HepG2 (cell line): Measurements from ENCODE around the gene ZNF330. TPM values are rescaled to one million over a fixed set of nuclear protein-coding genes. Genes with fewer than 3 reads are reported as not detected.

ENCODE experiments used
- ATAC-seq: fragments of 200-7000 bp; cut with Tn5 transposase; 3 replicates; pipeline ENCODE4 v1.9.1; 2020; ENCODE audit warnings: mild to moderate bottlenecking, moderate library complexity
- BruUV-seq: library from RNA; stranded (reverse); fragments of 400-500 nt; replicated peaks from 2 replicates; lab custom pipeline; 2021; lab: Mats Ljungman, UMichigan
- CTCF ChIA-PET: fragments of 300-600 bp; formaldehyde crosslinking; extraction: SDS; loops from one replicate; lab custom pipeline; 2021; ENCODE audit warnings: low total read pairs, inconsistent platforms, low intra/inter-chr PET ratio; lab: Yijun Ruan, JAX
- POLR2A ChIA-PET: fragments of 350-600 bp; sonication (Branson Sonifier 250); formaldehyde crosslinking; loops from one replicate; lab custom pipeline; 2020; ENCODE audit warnings: antibody characterized with exemption, inconsistent platforms; lab: Yijun Ruan, JAX
- DNase-seq: peaks from one replicate; pipeline ENCODE4 v3.0.0-alpha.2; 2015; ENCODE audit warnings: low spot score
- FAIRE-seq: peaks from 3 replicates; lab custom pipeline; 2011; peaks lifted over from hg19 to GRCh38; lab: Jason Lieb, UNC
- H2AFZ ChIP-seq: one replicate; pipeline ENCODE4 v1.6.1; 2011; ENCODE audit warnings: low read length, inconsistent platforms
- H3K27ac ChIP-seq: fragments of 300-600 bp; 3 replicates; pipeline ENCODE4 v1.8.0; 2011; ENCODE audit warnings: mixed run types, mild to moderate bottlenecking, mixed read lengths, low read length, inconsistent platforms; ENCODE audit not compliant: insufficient read depth; ENCODE audit errors: extremely low read length
- H3K27me3 ChIP-seq, 2 experiments: fragments of 200-600 bp in 1 of 2; 2 replicates in 1 of 2; 3 replicates in 1 of 2; pipeline versions ENCODE4 v1.6.0 to v1.8.0; 2011; ENCODE audit warnings: low read length in 2 of 2, mild to moderate bottlenecking in 2 of 2, moderate library complexity in 2 of 2, inconsistent platforms in 1 of 2; ENCODE audit not compliant: insufficient read depth in 2 of 2, control insufficient read depth in 1 of 2
- H3K36me3 ChIP-seq, 2 experiments: fragments of 200-600 bp in 1 of 2; replicated peaks in 1 of 2; 2 replicates in 1 of 2; 3 replicates in 1 of 2; pipeline versions ENCODE4 v1.5.1 to v1.8.0; 2011; ENCODE audit warnings: low read length in 2 of 2, inconsistent platforms in 1 of 2; ENCODE audit not compliant: insufficient read depth in 2 of 2, control insufficient read depth in 1 of 2
- H3K4me1 ChIP-seq: 2 replicates; pipeline ENCODE4 v1.5.1; 2012; ENCODE audit warnings: low read length, inconsistent platforms; ENCODE audit not compliant: insufficient read depth
- H3K4me2 ChIP-seq: 2 replicates; pipeline ENCODE4 v1.6.0; 2011; ENCODE audit warnings: low read depth, low read length, inconsistent platforms
- H3K4me3 ChIP-seq, 3 experiments: fragments of 200-600 bp in 1 of 3; sonication (generic), shearing (Covaris generic) in 1 of 3; replicated peaks in 1 of 3; 2 replicates each; pipeline ENCODE4 v1.5.1; 2011 to 2016; ENCODE audit warnings: low read length in 3 of 3, inconsistent platforms in 2 of 3, low read depth in 2 of 3, mild to moderate bottlenecking in 2 of 3, control low read depth in 1 of 3, mixed read lengths in 1 of 3; ENCODE audit not compliant: insufficient read depth in 1 of 3
- H3K79me2 ChIP-seq: one replicate; pipeline ENCODE4 v1.6.1; 2011; ENCODE audit warnings: low read length, inconsistent platforms; ENCODE audit not compliant: insufficient read depth
- H3K9ac ChIP-seq: 2 replicates; pipeline ENCODE4 v1.6.0; 2011; ENCODE audit warnings: mild to moderate bottlenecking, low read depth, low read length, inconsistent platforms; ENCODE audit not compliant: insufficient read depth
- H3K9me3 ChIP-seq: 2 replicates; pipeline ENCODE4 v1.5.1; 2012; ENCODE audit warnings: mild to moderate bottlenecking, low read length
- H4K20me1 ChIP-seq: 2 replicates; pipeline ENCODE4 v1.6.0; 2011; ENCODE audit warnings: inconsistent platforms, mild to moderate bottlenecking, low read length, moderate library complexity; ENCODE audit not compliant: insufficient read depth
- CSRNP2 ChIP-seq: sonication (generic); formaldehyde crosslinking; conservative IDR thresholded peaks from 2 replicates; pipeline ENCODE4 v1.8.0; 2022; ENCODE audit warnings: low read depth, missing genetic modification reagents
- DBP ChIP-seq: sonication (generic); formaldehyde crosslinking; IDR thresholded peaks from 2 replicates; pipeline ENCODE4 v1.4.0; 2020; ENCODE audit warnings: missing genetic modification reagents; ENCODE audit errors: not compliant biosample characterization
- HIVEP1 ChIP-seq: sonication (generic); formaldehyde crosslinking; IDR thresholded peaks from 2 replicates; pipeline ENCODE4 v1.4.0; 2020; ENCODE audit warnings: mild to moderate bottlenecking, missing genetic modification reagents
- HNF1B ChIP-seq: sonication (generic); formaldehyde crosslinking; IDR thresholded peaks from 2 replicates; pipeline ENCODE4 v1.5.1; 2020; ENCODE audit warnings: mild to moderate bottlenecking, moderate library complexity, missing genetic modification reagents
- MLLT10 ChIP-seq: sonication (generic); formaldehyde crosslinking; IDR thresholded peaks from 2 replicates; pipeline ENCODE4 v1.4.0; 2020; ENCODE audit warnings: missing genetic modification reagents
- NCOR1 ChIP-seq: fragments of 200-600 bp; sonication (generic); IDR thresholded peaks from 2 replicates; pipeline ENCODE4 v1.7.0; 2017; ENCODE audit warnings: antibody characterized with exemption, low read length, borderline replicate concordance
- NR1H2 ChIP-seq: sonication (generic); formaldehyde crosslinking; IDR thresholded peaks from 2 replicates; pipeline ENCODE4 v1.8.1; 2022; ENCODE audit warnings: low read depth, missing genetic modification reagents, borderline replicate concordance
- ZBTB39 ChIP-seq: sonication (generic); formaldehyde crosslinking; IDR thresholded peaks from 2 replicates; pipeline ENCODE4 v1.5.0; 2020; ENCODE audit warnings: missing genetic modification reagents
- ZNF143 ChIP-seq: sonication (generic); formaldehyde crosslinking; IDR thresholded peaks from 2 replicates; pipeline ENCODE4 v1.4.0; 2020; ENCODE audit warnings: missing genetic modification reagents
- ZNF20 ChIP-seq: sonication (generic); formaldehyde crosslinking; IDR thresholded peaks from 2 replicates; pipeline ENCODE4 v1.4.0; 2020; ENCODE audit warnings: mild to moderate bottlenecking, moderate library complexity, missing genetic modification reagents
- WGBS: methylation state at CpG from one replicate; pipeline ENCODE4 v1.1.6; 2017; ENCODE audit warnings: low lambda C conversion rate; 5-methylcytosine and 5-hydroxymethylcytosine counted together
- in situ Hi-C: cut with HindIII; loops from 2 replicates; pipeline ENCODE4 v1.10.0; 2017; ENCODE audit warnings: low pct_unique_long_range_greater_than_20kb; ENCODE audit not compliant: extremely low pct_ligation_motif_present
- intact Hi-C: fragments of 100-400 bp; cut with micrococcal nuclease; formaldehyde crosslinking; loops from one replicate; pipeline ENCODE4 v1.10.0; 2022; ENCODE audit not compliant: unreplicated experiment
- polyA plus RNA-seq, 8 experiments: library from polyadenylated mRNA; depleted of rRNA in 3 of 8; stranded (reverse) in 7 of 8; unstranded in 1 of 8; fragments of >200 nt; fragmentation: Illumina TruSeq in 4 of 8; extraction: Trizol in 4 of 8; gene quantifications; 2 replicates each; pipeline versions ENCODE4 v1.2.1 to v1.2.3, GENCODE V29; 2011 to 2016; ENCODE audit warnings: low read depth in 4 of 8, missing spikeins in 1 of 8, mixed read lengths in 1 of 8; ENCODE audit not compliant: insufficient read depth in 1 of 8
- total RNA-seq, 5 experiments: library from RNA; depleted of rRNA; stranded (reverse); fragments of >200 nt; fragmentation: Illumina TruSeq; extraction: Trizol; gene quantifications; 2 replicates each; pipeline ENCODE4 v1.2.3, GENCODE V29; 2016; ENCODE audit warnings: low read depth in 1 of 5
- TF ChIP-seq, protein P1 (sequence below): sonication (generic); formaldehyde crosslinking; IDR thresholded peaks from 2 replicates; pipeline ENCODE4 v1.5.1; 2020; ENCODE audit warnings: missing genetic modification reagents, mild to moderate bottlenecking, borderline replicate concordance

The ZNF330 gene
- total and polyA plus RNA-seq, 2 of the 13 experiments (the other 11 are each of a cell fraction or from before 2014, with no cell fraction given): 23.3 to 43.4 TPM

- H3K79me2 ChIP-seq: no peaks in the 10 kb centered on the region
- 7% methylated on average over 2 of the region's 2 CpGs for WGBS
- intact Hi-C loops: loop anchor here (2.0 kb wide), 1 partner anchor 59 kb away; no protein-coding TSS in a partner anchor
- H3K4me1 ChIP-seq: no peaks in the 10 kb centered on the region
- H3K36me3 ChIP-seq: no peaks in the 10 kb centered on the region
- in situ Hi-C loops: no loop called here
- CTCF ChIA-PET: no interaction called here
- no peak for FAIRE-seq
- H2AFZ ChIP-seq: no peak overlapping the region
- BruUV-seq: no TSS peak
- H3K9ac ChIP-seq: no peak overlapping the region
- H3K9me3 ChIP-seq: no peaks in the 10 kb centered on the region
- no peaks in the 10 kb centered on the region for H4K20me1 ChIP-seq
- POLR2A ChIA-PET: no interaction called here
- no peak for ATAC-seq
- no peaks in the 10 kb centered on the region; a peak in 1 of 5 replicates for H3K27me3 ChIP-seq
- H3K4me2 ChIP-seq: no peak overlapping the region
- H3K4me3 ChIP-seq: no peak overlapping the region
- no peak for DNase-seq
- H3K27ac ChIP-seq: no peak overlapping the region
- TF ChIP-seq ZBTB39 (CRISPR knock-in tag): no peak
- TF ChIP-seq HIVEP1 (CRISPR knock-in tag): no peak
- TF ChIP-seq MLLT10 (CRISPR knock-in tag): no peak
- no peak for TF ChIP-seq HNF1B (CRISPR knock-in tag)
- TF ChIP-seq CSRNP2 (CRISPR knock-in tag): no peak
- TF ChIP-seq NCOR1: no peak
- TF ChIP-seq NR1H2 (CRISPR knock-in tag): no peak
- no peak for TF ChIP-seq ZNF143 (CRISPR knock-in tag)
- TF ChIP-seq ZNF20: no peak
- TF ChIP-seq, protein P1, sequence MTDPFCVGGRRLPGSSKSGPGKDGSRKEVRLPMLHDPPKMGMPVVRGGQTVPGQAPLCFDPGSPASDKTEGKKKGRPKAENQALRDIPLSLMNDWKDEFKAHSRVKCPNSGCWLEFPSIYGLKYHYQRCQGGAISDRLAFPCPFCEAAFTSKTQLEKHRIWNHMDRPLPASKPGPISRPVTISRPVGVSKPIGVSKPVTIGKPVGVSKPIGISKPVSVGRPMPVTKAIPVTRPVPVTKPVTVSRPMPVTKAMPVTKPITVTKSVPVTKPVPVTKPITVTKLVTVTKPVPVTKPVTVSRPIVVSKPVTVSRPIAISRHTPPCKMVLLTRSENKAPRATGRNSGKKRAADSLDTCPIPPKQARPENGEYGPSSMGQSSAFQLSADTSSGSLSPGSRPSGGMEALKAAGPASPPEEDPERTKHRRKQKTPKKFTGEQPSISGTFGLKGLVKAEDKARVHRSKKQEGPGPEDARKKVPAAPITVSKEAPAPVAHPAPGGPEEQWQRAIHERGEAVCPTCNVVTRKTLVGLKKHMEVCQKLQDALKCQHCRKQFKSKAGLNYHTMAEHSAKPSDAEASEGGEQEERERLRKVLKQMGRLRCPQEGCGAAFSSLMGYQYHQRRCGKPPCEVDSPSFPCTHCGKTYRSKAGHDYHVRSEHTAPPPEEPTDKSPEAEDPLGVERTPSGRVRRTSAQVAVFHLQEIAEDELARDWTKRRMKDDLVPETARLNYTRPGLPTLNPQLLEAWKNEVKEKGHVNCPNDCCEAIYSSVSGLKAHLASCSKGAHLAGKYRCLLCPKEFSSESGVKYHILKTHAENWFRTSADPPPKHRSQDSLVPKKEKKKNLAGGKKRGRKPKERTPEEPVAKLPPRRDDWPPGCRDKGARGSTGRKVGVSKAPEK (CRISPR knock-in tag): no peak
- no peak for TF ChIP-seq DBP
Observed at GRCh38 chr4:141193516-141194034, 27.1 kb upstream of the ZNF330 start.
